ENCODE measurements around the gene KPNB1. TPM values are rescaled to one million over a fixed set of nuclear protein-coding genes. Genes with fewer than 3 reads are reported as not detected.

KPNB1 gene
- total RNA-seq, 1 experiment from 2014 or later = 219 TPM

DNA sequence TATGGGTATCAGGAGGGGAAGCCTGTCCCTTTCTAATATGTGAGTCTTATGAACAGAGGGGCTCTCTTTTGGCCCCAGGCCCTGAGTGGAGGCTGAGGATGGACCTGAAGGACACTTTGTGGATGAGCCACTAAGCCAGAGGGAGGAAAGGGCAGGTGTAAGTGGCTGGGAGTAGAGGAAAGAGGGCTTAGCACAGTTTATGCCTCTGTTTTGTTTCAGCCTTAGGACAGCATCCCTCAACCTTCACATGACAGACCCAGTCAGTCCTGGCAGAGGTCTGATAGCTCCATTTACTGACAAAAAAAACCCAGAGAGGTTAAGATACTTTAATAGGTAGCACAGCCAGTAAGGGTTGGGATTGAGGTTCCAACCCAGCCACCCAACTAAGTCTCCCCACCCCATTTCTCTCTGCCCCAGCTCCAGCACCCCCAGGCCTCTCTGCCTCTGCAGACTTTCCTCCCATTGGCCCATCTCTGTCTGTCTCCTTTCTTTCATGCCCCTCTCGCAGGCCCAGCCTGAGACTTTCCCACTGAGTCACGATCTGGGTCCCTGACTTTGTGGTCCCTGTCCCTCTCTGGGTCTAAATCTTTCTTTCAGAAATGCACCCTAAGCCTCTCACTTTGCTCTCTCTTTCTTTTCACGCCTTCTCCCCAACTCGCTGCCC lies 78.6 kb downstream of the KPNB1 start:
- DNase-seq (ENCODE audit: low spot score) = no peak

GRCh38 chr17:47729476-47729875 lies 79.8 kb downstream of the KPNB1 start:
- no peak for DNase-seq (ENCODE audit: low spot score)

GRCh38 chr17:47730681-47731080 lies 81.0 kb downstream of the KPNB1 start:
- no peak for DNase-seq (ENCODE audit: low spot score)

GRCh38 chr17:47731396-47731795 lies 81.7 kb downstream of the KPNB1 start:
- DNase-seq (ENCODE audit: low spot score) = no peak

GRCh38 chr17:47732399-47733046 lies 82.8 kb downstream of the KPNB1 start:
- no peak for DNase-seq (ENCODE audit: low spot score)

DNA sequence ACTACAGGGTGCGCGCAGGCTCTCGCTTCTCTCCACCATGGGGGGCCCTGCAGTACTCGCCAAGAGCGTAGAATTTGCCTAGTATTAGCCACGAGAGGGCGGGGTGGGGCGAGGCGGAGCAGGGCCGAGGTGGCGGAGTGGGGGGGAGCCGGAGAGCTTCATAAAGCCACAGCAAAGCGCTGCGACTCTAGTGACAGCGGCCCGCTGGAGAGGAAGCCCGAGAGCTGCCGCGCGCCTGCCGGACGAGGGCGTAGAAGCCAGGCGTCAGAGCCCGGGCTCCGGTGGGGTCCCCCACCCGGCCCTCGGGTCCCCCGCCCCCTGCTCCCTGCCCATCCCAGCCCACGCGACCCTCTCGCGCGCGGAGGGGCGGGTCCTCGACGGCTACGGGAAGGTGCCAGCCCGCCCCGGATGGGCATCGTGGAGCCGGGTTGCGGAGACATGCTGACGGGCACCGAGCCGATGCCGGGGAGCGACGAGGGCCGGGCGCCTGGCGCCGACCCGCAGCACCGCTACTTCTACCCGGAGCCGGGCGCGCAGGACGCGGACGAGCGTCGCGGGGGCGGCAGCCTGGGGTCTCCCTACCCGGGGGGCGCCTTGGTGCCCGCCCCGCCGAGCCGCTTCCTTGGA lies 83.4 kb downstream of the KPNB1 start, which contains the start of gene TBX21:
TSS of gene TBX21 (plus strand) at position 190 of the 627 bp plus-strand sequence. CDS start at position 409, 219 bp downstream.
- no peak for DNase-seq (ENCODE audit: low spot score)

GRCh38 chr17:47733674-47734410 lies 84.1 kb downstream of the KPNB1 start:
- DNase-seq (ENCODE audit: low spot score) = no peak

DNA sequence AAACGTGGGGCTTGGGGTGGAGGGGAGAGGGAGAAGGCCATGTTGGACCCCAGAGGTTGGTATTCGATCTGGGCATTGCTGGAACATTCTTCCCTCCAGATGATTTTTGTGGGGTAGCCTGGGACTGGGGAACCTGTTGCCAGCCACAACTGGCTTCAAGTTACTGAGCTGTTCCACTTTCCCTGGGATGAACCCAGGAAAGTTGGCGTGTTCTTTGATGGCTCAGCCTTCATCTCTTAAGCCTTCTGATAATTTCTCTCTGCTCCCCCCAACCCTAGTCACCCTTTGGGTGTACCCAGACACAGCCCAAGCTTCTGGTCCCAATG lies 85.4 kb downstream of the KPNB1 start:
- DNase-seq (ENCODE audit: low spot score) = no peak

Small RNAs within 50 kb of the gene (small RNA-seq; reads per million reads assigned to genes)
- gene AC015674.1 = not detected

Other genes starting within 250 kb of the KPNB1 start
- gene NPEPPS, start 118.8 kb upstream of the KPNB1 start, total RNA-seq (2014; rRNA removed; shearing (Covaris generic)) = 38.1 and 43.5 TPM in 2 replicates
- 0.18 and 0.20 TPM in 2 replicates for gene TBKBP1, start 44.2 kb downstream of the KPNB1 start, total RNA-seq (2014; rRNA removed; shearing (Covaris generic))
- gene TBX21, start 83.3 kb downstream of the KPNB1 start, total RNA-seq (2014; rRNA removed; shearing (Covaris generic)) = not detected in 2 replicates
- gene OSBPL7, start 171.9 kb downstream of the KPNB1 start, total RNA-seq (2014; rRNA removed; shearing (Covaris generic)) = 18.7 and 21.6 TPM in 2 replicates
- 47.6 and 52.9 TPM in 2 replicates for gene MRPL10, start 181.6 kb downstream of the KPNB1 start, total RNA-seq (2014; rRNA removed; shearing (Covaris generic))
- 0.10 TPM in 1 of 2 replicates, not detected in the other for gene LRRC46, start 181.8 kb downstream of the KPNB1 start, total RNA-seq (2014; rRNA removed; shearing (Covaris generic))
- gene SCRN2, start 191.4 kb downstream of the KPNB1 start, total RNA-seq (2014; rRNA removed; shearing (Covaris generic)) = 27.3 and 29.2 TPM in 2 replicates
- 11.2 and 12.5 TPM in 2 replicates for gene SP6, start 201.2 kb downstream of the KPNB1 start, total RNA-seq (2014; rRNA removed; shearing (Covaris generic))
- 6.5 and 7.9 TPM in 2 replicates for gene SP2, start 246.3 kb downstream of the KPNB1 start, total RNA-seq (2014; rRNA removed; shearing (Covaris generic))